NCI-H748 (cell line): ENCODE measurements around the gene TEAD1.

ENCODE experiments used
- DNase-seq: peaks from one replicate; lab custom pipeline; 2025; ENCODE audit not compliant: unreplicated experiment; lab: John Stamatoyannopoulos, UW

Gene TEAD1

GRCh38 chr11:12785901-12786300 is 111.7 kb downstream of the TEAD1 start:
- peak; percentile 64 for DNase-seq

GRCh38 chr11:12786450-12786849 is 112.2 kb downstream of the TEAD1 start:
- no peak for DNase-seq

GRCh38 chr11:12786891-12787290 is 112.7 kb downstream of the TEAD1 start:
- no peak for DNase-seq

- no peak for DNase-seq
Measured at GRCh38 chr11:12787847-12788246, 113.6 kb downstream of the TEAD1 start.

GRCh38 chr11:12789054-12789453 is 114.8 kb downstream of the TEAD1 start:
- DNase-seq: no peak

- no peak for DNase-seq
Measured at GRCh38 chr11:12789596-12790215, 115.5 kb downstream of the TEAD1 start.

- DNase-seq: no peak
Measured at GRCh38 chr11:12790861-12791616, 116.8 kb downstream of the TEAD1 start.

GRCh38 chr11:12792018-12792417 is 117.8 kb downstream of the TEAD1 start:
- no peak for DNase-seq

GRCh38 chr11:12792590-12792989 is 118.4 kb downstream of the TEAD1 start:
- no peak for DNase-seq

- no peak for DNase-seq
Measured at GRCh38 chr11:12793065-12793464, 118.8 kb downstream of the TEAD1 start.

GRCh38 chr11:12793506-12793905 is 119.3 kb downstream of the TEAD1 start:
- DNase-seq: no peak

GRCh38 chr11:12794576-12795230 is 120.5 kb downstream of the TEAD1 start:
- DNase-seq: no peak

- no peak for DNase-seq
Measured at GRCh38 chr11:12797996-12798395, 123.8 kb downstream of the TEAD1 start.

GRCh38 chr11:12798609-12799011 is 124.4 kb downstream of the TEAD1 start:
- no peak for DNase-seq

- DNase-seq: peak; percentile 9
Measured at GRCh38 chr11:12799334-12799835, 125.2 kb downstream of the TEAD1 start.

GRCh38 chr11:12800032-12800671 is 125.9 kb downstream of the TEAD1 start:
- peak; percentile 83 for DNase-seq

GRCh38 chr11:12800871-12801270 is 126.7 kb downstream of the TEAD1 start:
- peak; percentile 20 for DNase-seq

- no peak for DNase-seq
Measured at GRCh38 chr11:12801976-12802375, 127.8 kb downstream of the TEAD1 start.

- DNase-seq: peak; percentile 99
Measured at GRCh38 chr11:12802418-12803085, 128.3 kb downstream of the TEAD1 start.

- DNase-seq: peak; percentile 45
Measured at GRCh38 chr11:12803086-12803826, 129.0 kb downstream of the TEAD1 start.
